ENCODE results near the gene GADD45GIP1.

GRCh38 chr19:12991296-12991695 lies 34.3 kb upstream of the GADD45GIP1 start:
- no peak for TF ChIP-seq CTCF (IDR thresholded peaks at IDR 0.05; ENCODE audit: poor library complexity, severe bottlenecking)
- no peak for TF ChIP-seq RAD21 (conservative IDR thresholded peaks at IDR 0.05)
- TF ChIP-seq TAF1 (IDR thresholded peaks at IDR 0.05; ENCODE audit: low read depth), result no peak
- no peak for TF ChIP-seq EZH2 (IDR thresholded peaks at IDR 0.05; ENCODE audit: borderline replicate concordance, insufficient read depth, low read length, poor library complexity, severe bottlenecking)
- TF ChIP-seq MXI1 (conservative IDR thresholded peaks at IDR 0.05; ENCODE audit: poor library complexity, severe bottlenecking), result no peak
